ENCODE data around the gene PLCL1.

The PLCL1 gene

GRCh38 chr2:197839856-197840255 is 35.5 kb downstream of the PLCL1 start:
- peaks cover 3 to 4% of the 10 kb centered on the region in 2 donors for H3K4me1 ChIP-seq (ENCODE audit: control insufficient read depth in 1 of 2, insufficient read depth in 2 of 2, low read length in 2 of 2)
- H3K27me3 ChIP-seq (ENCODE audit: low read depth, low read length): no peaks in the 10 kb centered on the region
- no peaks in the 10 kb centered on the region for H3K36me3 ChIP-seq (ENCODE audit: control insufficient read depth in 1 of 2, insufficient read depth in 2 of 2, low read length in 2 of 2)
- no peak overlapping the region for H3K4me3 ChIP-seq (ENCODE audit: low read depth in 1 of 2, low read length in 2 of 2)
- no peaks in the 10 kb centered on the region for H3K9me3 ChIP-seq (ENCODE audit: control insufficient read depth in 1 of 2, low read length in 2 of 2)
- no peak overlapping the region for H3K27ac ChIP-seq (ENCODE audit: low read length)

- no peaks in the 10 kb centered on the region for H3K36me3 ChIP-seq (ENCODE audit: control insufficient read depth in 1 of 2, insufficient read depth in 2 of 2, low read length in 2 of 2)
- H3K27me3 ChIP-seq (ENCODE audit: low read depth, low read length): no peaks in the 10 kb centered on the region
- no peak overlapping the region for H3K4me3 ChIP-seq (ENCODE audit: low read depth in 1 of 2, low read length in 2 of 2)
- no peaks in the 10 kb centered on the region for H3K9me3 ChIP-seq (ENCODE audit: control insufficient read depth in 1 of 2, low read length in 2 of 2)
- H3K27ac ChIP-seq (ENCODE audit: low read length): no peak overlapping the region
- peaks cover 0 to 12% of the 10 kb centered on the region in 2 donors for H3K4me1 ChIP-seq (ENCODE audit: control insufficient read depth in 1 of 2, insufficient read depth in 2 of 2, low read length in 2 of 2)
Measured at GRCh38 chr2:197846128-197846527, 41.7 kb downstream of the PLCL1 start.

- Histone ChIP-seq H3K4me3 (ENCODE audit: low read depth in 1 of 2, low read length in 2 of 2) (no peak overlapping the region), H3K27ac (ENCODE audit: low read length) (no peak overlapping the region), H3K4me1 (ENCODE audit: control insufficient read depth in 1 of 2, insufficient read depth in 2 of 2, low read length in 2 of 2) (peaks cover 0 to 12% of the 10 kb centered on the region in 2 donors), H3K9me3 (ENCODE audit: control insufficient read depth in 1 of 2, low read length in 2 of 2) (no peaks in the 10 kb centered on the region), H3K36me3 (ENCODE audit: control insufficient read depth in 1 of 2, insufficient read depth in 2 of 2, low read length in 2 of 2) (no peaks in the 10 kb centered on the region), H3K27me3 (ENCODE audit: low read depth, low read length) (no peaks in the 10 kb centered on the region)
Measured at GRCh38 chr2:197846777-197847176, 42.4 kb downstream of the PLCL1 start.

DNA sequence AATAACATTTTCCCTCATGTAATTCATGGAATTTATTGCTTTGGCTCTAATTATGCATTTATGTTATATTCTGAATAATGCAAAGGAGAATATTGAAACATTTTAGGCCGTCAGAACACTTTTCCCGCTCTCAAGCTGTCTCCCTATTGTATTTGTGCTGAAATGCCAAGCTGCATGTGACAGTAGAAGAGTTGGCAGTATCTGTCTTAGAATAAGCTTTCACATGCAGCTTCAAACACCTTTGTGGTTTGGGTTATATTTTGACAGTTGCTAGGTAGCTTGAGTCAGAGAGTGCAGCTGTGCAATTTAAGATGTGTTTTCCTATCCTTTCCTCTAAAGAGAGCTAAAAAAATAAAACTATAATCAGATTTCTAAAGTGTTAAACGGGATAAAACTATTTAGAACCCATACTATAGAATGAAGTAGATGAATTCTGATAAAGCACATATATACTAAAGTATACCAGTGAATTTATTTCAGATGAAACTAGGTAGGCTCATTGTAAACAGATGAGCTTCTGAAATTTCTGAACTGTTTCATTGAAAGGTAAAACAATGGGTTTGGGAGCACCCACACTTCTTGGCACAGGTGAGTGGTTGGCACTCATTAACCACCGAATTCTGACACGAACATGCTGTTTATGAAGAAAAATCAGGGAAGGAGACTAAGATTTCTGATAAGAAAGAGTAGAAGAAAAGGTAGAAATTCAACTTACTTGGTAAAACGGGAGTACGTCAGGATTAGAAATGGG is 43.4 kb downstream of the PLCL1 start:
- H3K9me3 ChIP-seq (ENCODE audit: control insufficient read depth in 1 of 2, low read length in 2 of 2): no peaks in the 10 kb centered on the region
- no peaks in the 10 kb centered on the region for H3K36me3 ChIP-seq (ENCODE audit: control insufficient read depth in 1 of 2, insufficient read depth in 2 of 2, low read length in 2 of 2)
- H3K27ac ChIP-seq (ENCODE audit: low read length): no peak overlapping the region
- H3K4me3 ChIP-seq (ENCODE audit: low read depth in 1 of 2, low read length in 2 of 2): no peak overlapping the region
- peaks cover 0 to 12% of the 10 kb centered on the region in 2 donors for H3K4me1 ChIP-seq (ENCODE audit: control insufficient read depth in 1 of 2, insufficient read depth in 2 of 2, low read length in 2 of 2)
- H3K27me3 ChIP-seq (ENCODE audit: low read depth, low read length): no peaks in the 10 kb centered on the region

GRCh38 chr2:197848602-197849001 is 44.2 kb downstream of the PLCL1 start:
- H3K4me3 ChIP-seq (ENCODE audit: low read depth in 1 of 2, low read length in 2 of 2): no peak overlapping the region
- H3K9me3 ChIP-seq (ENCODE audit: control insufficient read depth in 1 of 2, low read length in 2 of 2): no peaks in the 10 kb centered on the region
- no peak overlapping the region for H3K27ac ChIP-seq (ENCODE audit: low read length)

DNA sequence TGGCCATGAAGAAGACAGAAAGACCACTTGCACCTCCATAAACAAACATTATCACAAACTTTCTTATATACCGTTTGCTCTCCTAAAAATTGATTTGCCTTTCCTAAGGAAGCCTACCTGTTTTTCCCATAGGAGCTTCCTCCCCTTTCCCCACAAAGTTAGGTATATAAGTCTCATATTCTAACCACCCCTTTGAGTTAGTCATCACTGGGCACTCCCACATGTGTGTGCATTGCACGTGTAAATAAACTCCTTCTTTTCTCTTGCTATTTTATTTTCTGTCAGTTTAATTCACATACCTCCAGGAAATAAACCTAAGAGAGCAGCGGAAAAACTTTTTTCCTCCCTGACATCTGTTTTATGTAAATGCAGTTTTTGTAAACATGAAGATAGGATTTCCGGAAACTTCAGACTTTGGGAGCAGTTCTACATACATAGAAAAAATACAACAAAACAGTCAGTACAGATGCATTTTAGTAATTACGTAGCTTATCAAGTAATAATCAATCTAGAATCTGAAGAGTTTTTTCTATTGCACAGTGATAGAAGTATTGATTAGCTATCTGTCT is 46.6 kb downstream of the PLCL1 start:
- peaks cover 0 to 12% of the 10 kb centered on the region in 2 donors for H3K4me1 ChIP-seq (ENCODE audit: control insufficient read depth in 1 of 2, insufficient read depth in 2 of 2, low read length in 2 of 2)

More at GRCh38 chr2:197848602-197849001, 44.2 kb downstream of the PLCL1 start:
- Histone ChIP-seq H3K4me1 (ENCODE audit: control insufficient read depth in 1 of 2, insufficient read depth in 2 of 2, low read length in 2 of 2) (peaks cover 0 to 12% of the 10 kb centered on the region in 2 donors), H3K27me3 (ENCODE audit: low read depth, low read length) (no peaks in the 10 kb centered on the region), H3K36me3 (ENCODE audit: control insufficient read depth in 1 of 2, insufficient read depth in 2 of 2, low read length in 2 of 2) (no peaks in the 10 kb centered on the region)

DNA sequence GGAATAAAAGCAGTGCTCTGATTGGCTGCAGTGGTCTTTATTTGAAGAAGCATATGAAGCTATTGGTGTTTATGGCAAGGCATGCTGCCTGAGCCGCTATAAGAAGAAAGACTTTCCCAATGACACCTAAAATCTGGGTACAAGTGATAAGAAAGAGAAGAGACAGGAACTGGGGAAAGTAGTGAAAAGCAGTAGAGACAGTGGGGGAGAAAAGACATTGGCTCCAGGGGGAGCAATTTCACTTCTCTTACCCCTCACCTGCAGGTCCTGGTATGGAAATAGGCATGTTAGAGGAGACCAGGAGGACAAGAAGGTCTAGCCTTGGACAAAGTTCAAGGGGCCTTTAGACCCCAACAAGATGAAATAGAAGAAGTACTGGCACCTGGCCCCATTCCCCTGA is 47.1 kb downstream of the PLCL1 start:
- no peaks in the 10 kb centered on the region for H3K9me3 ChIP-seq (ENCODE audit: control insufficient read depth in 1 of 2, low read length in 2 of 2)
- H3K27ac ChIP-seq (ENCODE audit: low read length): no peak overlapping the region
- H3K27me3 ChIP-seq (ENCODE audit: low read depth, low read length): no peaks in the 10 kb centered on the region
- no peaks in the 10 kb centered on the region for H3K36me3 ChIP-seq (ENCODE audit: control insufficient read depth in 1 of 2, insufficient read depth in 2 of 2, low read length in 2 of 2)
- H3K4me1 ChIP-seq (ENCODE audit: control insufficient read depth in 1 of 2, insufficient read depth in 2 of 2, low read length in 2 of 2): peaks cover 0 to 11% of the 10 kb centered on the region in 2 donors
- H3K4me3 ChIP-seq (ENCODE audit: low read depth in 1 of 2, low read length in 2 of 2): no peak overlapping the region

More for the DNA sequence above, 46.6 kb downstream of the PLCL1 start:
- Histone ChIP-seq H3K27me3 (ENCODE audit: low read depth, low read length) (no peaks in the 10 kb centered on the region), H3K4me3 (ENCODE audit: low read depth in 1 of 2, low read length in 2 of 2) (no peak overlapping the region), H3K27ac (ENCODE audit: low read length) (no peak overlapping the region), H3K36me3 (ENCODE audit: control insufficient read depth in 1 of 2, insufficient read depth in 2 of 2, low read length in 2 of 2) (no peaks in the 10 kb centered on the region), H3K9me3 (ENCODE audit: control insufficient read depth in 1 of 2, low read length in 2 of 2) (no peaks in the 10 kb centered on the region)

DNA sequence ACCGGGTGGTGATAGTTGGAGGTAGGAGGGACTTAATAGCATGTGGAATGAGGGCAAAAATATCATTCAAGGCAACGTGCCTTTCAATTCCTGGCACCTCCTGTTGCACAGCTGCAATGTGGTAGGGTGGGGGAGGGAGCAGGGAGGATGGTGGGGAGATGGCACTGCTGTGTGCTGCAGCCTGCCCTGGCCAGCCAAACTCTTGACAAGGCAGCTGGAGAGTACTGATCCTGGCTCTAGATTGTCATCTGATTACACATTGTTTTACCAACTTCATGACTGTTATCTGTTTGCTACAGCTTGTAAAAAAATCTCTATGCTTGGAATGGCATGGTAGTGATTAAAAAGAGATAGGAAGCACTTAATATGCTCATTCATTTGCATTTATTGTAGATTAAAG is 47.7 kb downstream of the PLCL1 start:
- H3K4me1 ChIP-seq (ENCODE audit: control insufficient read depth in 1 of 2, insufficient read depth in 2 of 2, low read length in 2 of 2): peaks cover 0 to 4% of the 10 kb centered on the region in 2 donors
- no peaks in the 10 kb centered on the region for H3K9me3 ChIP-seq (ENCODE audit: control insufficient read depth in 1 of 2, low read length in 2 of 2)
- H3K4me3 ChIP-seq (ENCODE audit: low read depth in 1 of 2, low read length in 2 of 2): no peak overlapping the region
- H3K36me3 ChIP-seq (ENCODE audit: control insufficient read depth in 1 of 2, insufficient read depth in 2 of 2, low read length in 2 of 2): no peaks in the 10 kb centered on the region
- H3K27me3 ChIP-seq (ENCODE audit: low read depth, low read length): no peaks in the 10 kb centered on the region
- no peak overlapping the region for H3K27ac ChIP-seq (ENCODE audit: low read length)

- H3K36me3 ChIP-seq (ENCODE audit: control insufficient read depth in 1 of 2, insufficient read depth in 2 of 2, low read length in 2 of 2): no peaks in the 10 kb centered on the region
- H3K27ac ChIP-seq (ENCODE audit: low read length): no peak overlapping the region
- H3K9me3 ChIP-seq (ENCODE audit: control insufficient read depth in 1 of 2, low read length in 2 of 2): peaks cover 0 to 4% of the 10 kb centered on the region in 2 donors
- no peaks in the 10 kb centered on the region for H3K4me1 ChIP-seq (ENCODE audit: control insufficient read depth in 1 of 2, insufficient read depth in 2 of 2, low read length in 2 of 2)
- no peak overlapping the region for H3K4me3 ChIP-seq (ENCODE audit: low read depth in 1 of 2, low read length in 2 of 2)
- H3K27me3 ChIP-seq (ENCODE audit: low read depth, low read length): no peaks in the 10 kb centered on the region
Measured at GRCh38 chr2:197853549-197853948, 49.2 kb downstream of the PLCL1 start.

DNA sequence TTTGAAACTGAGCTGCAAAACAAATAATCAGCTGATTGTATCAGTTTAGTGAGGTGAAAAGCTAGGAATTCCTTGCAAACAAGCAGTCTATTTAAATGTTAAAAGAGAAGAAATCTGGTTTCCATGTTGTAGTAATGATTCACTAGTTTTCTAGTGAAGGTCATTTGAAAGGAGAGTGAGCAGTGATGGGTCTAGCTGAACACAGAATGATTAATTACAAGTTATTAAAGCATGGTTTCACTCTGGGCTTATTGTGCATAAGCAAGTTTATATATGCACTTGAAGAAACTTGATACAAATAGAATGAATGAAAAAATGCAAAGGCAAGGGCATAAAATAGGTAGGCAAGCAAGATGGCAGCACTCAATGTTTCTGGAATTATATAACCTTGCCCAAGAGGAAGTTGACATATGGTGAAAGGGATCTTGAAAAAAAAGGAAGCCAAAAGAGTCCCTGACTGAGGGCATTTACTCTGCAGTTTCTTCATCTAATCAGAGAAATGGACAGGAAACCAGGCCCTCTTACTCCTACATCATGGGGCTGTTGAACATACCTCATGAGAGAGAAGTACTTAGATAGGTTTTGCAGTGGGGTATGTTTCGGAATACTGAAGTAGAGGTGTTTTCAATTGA is 53.2 kb downstream of the PLCL1 start:
- Histone ChIP-seq H3K9me3 (ENCODE audit: control insufficient read depth in 1 of 2, low read length in 2 of 2) (peaks cover 0 to 9% of the 10 kb centered on the region in 2 donors), H3K4me3 (ENCODE audit: low read depth in 1 of 2, low read length in 2 of 2) (no peak overlapping the region), H3K27ac (ENCODE audit: low read length) (no peak overlapping the region), H3K4me1 (ENCODE audit: control insufficient read depth in 1 of 2, insufficient read depth in 2 of 2, low read length in 2 of 2) (no peaks in the 10 kb centered on the region), H3K27me3 (ENCODE audit: low read depth, low read length) (no peaks in the 10 kb centered on the region), H3K36me3 (ENCODE audit: control insufficient read depth in 1 of 2, insufficient read depth in 2 of 2, low read length in 2 of 2) (no peaks in the 10 kb centered on the region)

DNA sequence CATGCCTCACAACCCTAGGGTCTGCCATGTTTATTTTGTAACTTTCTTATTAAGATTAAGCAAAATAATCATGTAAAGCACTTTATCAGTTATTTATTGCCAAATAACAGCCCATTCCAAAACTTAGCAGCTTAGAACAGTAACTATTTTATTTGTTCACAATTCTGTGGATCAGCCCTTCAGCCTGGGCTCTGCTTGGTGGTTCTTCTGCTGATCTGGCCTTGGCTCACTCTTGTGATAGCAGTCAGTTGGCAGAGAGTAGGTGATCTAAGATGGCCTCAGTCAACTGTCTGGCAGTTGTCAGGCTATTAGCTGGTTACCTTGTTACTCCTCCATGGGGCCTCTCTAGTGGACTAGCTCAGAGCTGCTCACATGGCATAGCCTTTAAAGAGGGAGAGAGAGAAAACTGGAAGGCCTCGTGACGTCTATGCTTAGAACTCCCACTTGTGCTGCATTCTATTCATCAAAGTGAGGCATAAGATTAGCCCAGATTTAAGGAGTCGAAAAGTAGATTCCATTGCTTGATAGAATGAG is 54.3 kb downstream of the PLCL1 start:
- no peak overlapping the region for H3K4me3 ChIP-seq (ENCODE audit: low read depth in 1 of 2, low read length in 2 of 2)
- H3K36me3 ChIP-seq (ENCODE audit: control insufficient read depth in 1 of 2, insufficient read depth in 2 of 2, low read length in 2 of 2): no peaks in the 10 kb centered on the region
- H3K4me1 ChIP-seq (ENCODE audit: control insufficient read depth in 1 of 2, insufficient read depth in 2 of 2, low read length in 2 of 2): no peaks in the 10 kb centered on the region
- no peak overlapping the region for H3K27ac ChIP-seq (ENCODE audit: low read length)
- peaks cover 0 to 9% of the 10 kb centered on the region in 2 donors for H3K9me3 ChIP-seq (ENCODE audit: control insufficient read depth in 1 of 2, low read length in 2 of 2)
- H3K27me3 ChIP-seq (ENCODE audit: low read depth, low read length): no peaks in the 10 kb centered on the region
